Right kidney (tissue), 9 donors: Measurements from ENCODE around the gene SOX9.

Source experiments
- DNase-seq: peaks from one replicate; pipeline ENCODE4 v3.0.0-alpha.2; 2016
- long read RNA-seq, 8 donors: transcript quantifications; one replicate each; lab custom pipeline, GENCODE V29; 2026

SOX9 gene
- long read RNA-seq, donor 1, partial matches to known transcripts, result 0 of 3 reads
- long read RNA-seq, donor 1, other reads (novel, unspliced or antisense), result 0 of 3 reads
- long read RNA-seq, donor 2, transcript SOX9-201 (3 exons, 3,935 nt), result major isoform, 5 of 5 reads
- long read RNA-seq, donor 2, partial matches to known transcripts, result 0 of 5 reads
- long read RNA-seq, donor 2, other reads (novel, unspliced or antisense), result 0 of 5 reads
- long read RNA-seq, donor 3, transcript SOX9-201 (3 exons, 3,935 nt), result major isoform, 7 of 7 reads
- long read RNA-seq, donor 3, partial matches to known transcripts, result 0 of 7 reads
- long read RNA-seq, donor 3, other reads (novel, unspliced or antisense), result 0 of 7 reads
- long read RNA-seq, donor 4, transcript SOX9-201 (3 exons, 3,935 nt), result major isoform, 6 of 6 reads
- long read RNA-seq, donor 4, partial matches to known transcripts, result 0 of 6 reads
- long read RNA-seq, donor 4, other reads (novel, unspliced or antisense), result 0 of 6 reads
- long read RNA-seq, donor 5, transcript SOX9-201 (3 exons, 3,935 nt), result major isoform, 8 of 8 reads
- long read RNA-seq, donor 5, partial matches to known transcripts, result 0 of 8 reads
- long read RNA-seq, donor 5, other reads (novel, unspliced or antisense), result 0 of 8 reads
- long read RNA-seq, donor 6, transcript SOX9-201 (3 exons, 3,935 nt), result major isoform, 15 of 21 reads
- long read RNA-seq, donor 6, partial matches to known transcripts, result 6 of 21 reads
- long read RNA-seq, donor 6, other reads (novel, unspliced or antisense), result 0 of 21 reads
- long read RNA-seq, donor 7, result 0 reads
- long read RNA-seq, donor 8, transcript SOX9-201 (3 exons, 3,935 nt), result major isoform, 13 of 13 reads
- long read RNA-seq, donor 8, partial matches to known transcripts, result 0 of 13 reads
- long read RNA-seq, donor 8, other reads (novel, unspliced or antisense), result 0 of 13 reads

GRCh38 chr17:72120642-72121163, at the start of gene SOX9:
Gene SOX9, plus strand, starts transcription at chr17:72121020. Its CDS starts 372 bp downstream, at chr17:72121392.
- DNase-seq, result no peak

DNA sequence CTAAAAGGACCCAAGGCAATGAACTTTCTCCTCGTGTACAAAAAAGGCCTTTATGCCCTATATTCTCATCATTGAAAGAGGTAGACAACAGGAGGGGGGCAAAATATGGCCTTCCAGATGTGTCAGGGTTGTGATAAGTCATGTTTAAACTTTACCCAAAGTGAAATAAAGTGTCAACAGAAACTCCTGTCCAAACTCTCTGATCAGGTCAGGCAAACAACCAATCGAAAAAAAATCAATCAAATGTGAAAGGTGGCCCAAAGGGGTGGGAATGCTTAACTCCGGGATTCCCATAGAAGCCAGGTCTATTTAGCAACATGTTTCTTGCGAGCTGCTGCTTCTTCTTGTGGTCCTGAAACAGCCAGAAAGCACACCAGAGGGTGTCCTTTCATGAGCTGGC, 49.5 kb upstream of the SOX9 start:
- no peak for DNase-seq

DNA sequence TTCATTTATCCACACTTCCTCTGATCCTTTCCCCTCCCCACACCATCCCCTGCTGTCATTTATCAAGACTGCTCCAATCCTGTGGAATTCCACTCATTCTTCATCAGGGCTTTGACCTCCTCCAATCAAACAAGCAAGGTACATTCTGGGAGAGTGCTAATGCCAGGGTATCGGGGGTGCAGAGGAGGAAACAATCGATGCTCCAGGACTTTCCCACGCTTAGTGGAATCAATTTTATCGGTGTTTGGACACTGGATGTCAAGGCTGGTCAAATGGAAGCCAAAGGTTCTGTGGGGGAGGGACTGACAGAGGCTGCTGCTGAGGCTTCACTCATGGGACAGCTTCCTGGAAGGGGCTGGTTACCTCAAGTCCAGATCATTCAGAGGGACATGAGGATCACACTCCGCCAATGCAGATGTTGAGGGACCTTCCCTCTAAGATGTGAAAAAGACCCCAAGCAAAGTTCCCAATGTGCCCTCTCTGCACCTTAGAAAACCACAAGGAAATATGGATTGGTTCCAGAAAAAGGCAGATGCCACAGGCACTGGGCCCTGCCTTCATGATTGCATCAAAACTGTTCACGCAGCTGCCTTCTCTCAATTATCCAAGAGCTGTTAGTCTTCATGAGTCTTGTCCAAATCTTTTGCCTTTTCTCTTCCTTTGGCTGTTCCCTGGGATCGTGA, 44.7 kb upstream of the SOX9 start:
- no peak for DNase-seq

DNA sequence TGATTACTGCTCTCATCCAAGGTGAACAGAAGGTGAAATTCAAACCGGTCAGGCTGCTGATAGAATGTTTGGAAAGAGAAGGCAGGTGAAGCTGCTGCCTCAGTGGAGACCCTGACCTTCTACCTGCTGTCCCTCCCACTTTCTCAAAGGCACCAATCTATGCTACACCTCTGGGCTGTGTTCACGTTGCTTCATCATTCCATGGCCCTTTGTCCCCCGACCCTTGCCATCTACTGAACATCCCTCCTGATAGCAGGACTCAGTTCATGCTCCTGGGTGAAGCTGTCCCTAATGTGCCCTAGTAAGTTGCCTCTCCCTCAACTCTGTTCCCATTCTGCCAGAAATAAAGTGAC, 44.2 kb upstream of the SOX9 start:
- DNase-seq, result no peak

DNA sequence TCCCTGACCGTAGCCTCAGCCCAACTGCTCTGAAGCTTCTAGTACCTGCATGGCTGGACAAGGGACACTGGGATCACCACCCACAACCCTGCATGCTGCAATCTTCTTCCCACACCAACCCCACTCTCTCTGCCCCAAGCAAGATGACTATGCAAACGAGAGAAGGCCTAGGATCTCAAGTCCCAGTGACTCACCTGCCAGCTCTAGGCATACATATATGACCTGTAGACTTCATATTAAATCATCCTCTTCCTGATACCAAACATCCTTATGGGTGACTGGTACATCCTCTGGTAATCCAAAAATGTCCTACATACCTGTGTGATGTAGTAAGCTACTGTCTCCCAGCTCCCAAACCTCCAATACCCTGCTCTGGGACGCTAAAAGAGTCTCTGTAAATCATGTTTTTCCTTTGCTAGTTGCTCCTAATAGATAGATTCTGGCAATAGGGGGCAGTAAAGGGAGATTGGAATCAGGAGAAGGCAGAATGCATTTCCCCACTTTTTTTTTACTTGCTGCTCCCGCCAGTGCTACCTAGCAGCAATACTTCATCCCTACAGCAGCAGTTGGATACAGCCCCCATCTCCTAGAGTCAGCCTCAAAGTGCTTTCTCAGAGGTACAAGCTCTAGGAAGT, 43.4 kb upstream of the SOX9 start:
- DNase-seq, result no peak

- no peak for DNase-seq
Observed at GRCh38 chr17:72079700-72080099, 41.1 kb upstream of the SOX9 start.

- DNase-seq, result no peak
Observed at GRCh38 chr17:72087876-72088275, 32.9 kb upstream of the SOX9 start.

DNA sequence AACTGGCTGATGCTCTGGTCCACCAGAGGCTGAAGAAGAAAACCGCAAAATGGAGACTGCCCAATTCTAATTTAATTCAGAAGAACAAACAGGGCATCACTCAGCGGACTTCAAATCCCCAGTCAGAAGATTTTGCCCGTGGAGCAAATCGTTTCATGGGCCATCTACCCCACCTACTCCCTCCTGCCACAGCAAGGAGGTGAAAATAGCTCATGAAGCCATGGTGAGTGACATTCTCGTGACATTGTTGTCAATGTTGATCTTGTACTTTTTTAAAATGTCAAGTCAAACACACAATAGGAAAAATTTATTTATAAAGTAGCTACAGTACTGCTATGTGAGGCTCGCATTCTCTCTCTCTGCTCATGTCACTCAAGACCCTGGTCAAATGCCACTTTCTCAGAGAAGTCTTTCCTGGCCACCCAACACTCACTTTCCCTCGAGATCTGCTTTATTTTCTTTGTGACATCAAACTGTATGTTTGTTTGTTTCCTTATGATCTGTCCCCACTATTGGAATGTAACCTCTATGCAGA, 31.3 kb upstream of the SOX9 start:
- no peak for DNase-seq

- DNase-seq, result no peak
Observed at GRCh38 chr17:72090108-72090507, 30.7 kb upstream of the SOX9 start.

DNA sequence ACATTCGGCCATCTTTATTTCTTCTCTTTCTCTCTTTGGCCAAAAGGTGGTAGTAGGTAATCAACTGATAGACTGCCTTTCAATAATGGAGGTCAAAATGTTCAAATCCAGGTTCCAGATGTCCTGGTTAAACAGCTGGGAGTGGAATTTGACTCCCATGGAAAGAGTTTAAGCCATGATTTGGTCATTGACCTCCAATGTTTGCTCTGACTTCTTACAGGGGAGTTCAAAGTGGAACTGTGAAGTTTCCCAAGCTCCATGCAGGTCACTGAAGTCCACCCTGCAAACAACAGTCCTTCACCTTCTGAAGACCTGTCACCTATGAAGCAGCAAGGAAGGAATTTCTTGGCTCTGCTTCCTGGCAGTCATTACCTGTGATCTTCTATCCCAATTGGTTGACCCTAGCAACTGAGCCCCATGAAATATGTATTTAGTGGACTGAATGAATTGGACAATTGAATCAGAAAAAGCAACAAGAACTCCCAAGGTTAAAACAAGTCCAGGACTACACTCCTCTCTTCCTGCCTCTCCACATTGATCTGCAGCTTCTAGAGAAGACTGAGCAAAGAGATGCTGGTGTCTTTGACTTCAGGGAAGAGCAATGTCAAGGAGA, 28.0 kb upstream of the SOX9 start:
- no peak for DNase-seq

DNA sequence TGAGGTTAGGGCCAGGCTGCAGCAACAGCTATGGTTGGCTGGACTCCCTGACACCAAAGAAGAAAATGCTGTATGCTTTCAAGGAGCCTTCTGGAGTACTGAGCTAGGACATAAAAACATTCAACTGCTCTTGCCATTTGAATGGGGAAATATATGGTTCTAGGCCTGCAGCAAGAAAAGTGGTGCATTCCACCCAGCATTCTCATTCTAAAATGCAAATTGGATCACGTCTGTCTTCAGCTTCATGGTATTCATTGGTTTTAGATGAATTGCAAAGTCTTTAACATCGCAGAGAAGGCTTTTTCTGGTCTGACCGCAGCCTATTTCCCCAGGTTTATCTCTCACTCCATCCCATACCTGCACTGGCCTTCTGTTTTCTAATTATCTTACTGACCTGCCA, 27.1 kb upstream of the SOX9 start:
- DNase-seq, result no peak

DNA sequence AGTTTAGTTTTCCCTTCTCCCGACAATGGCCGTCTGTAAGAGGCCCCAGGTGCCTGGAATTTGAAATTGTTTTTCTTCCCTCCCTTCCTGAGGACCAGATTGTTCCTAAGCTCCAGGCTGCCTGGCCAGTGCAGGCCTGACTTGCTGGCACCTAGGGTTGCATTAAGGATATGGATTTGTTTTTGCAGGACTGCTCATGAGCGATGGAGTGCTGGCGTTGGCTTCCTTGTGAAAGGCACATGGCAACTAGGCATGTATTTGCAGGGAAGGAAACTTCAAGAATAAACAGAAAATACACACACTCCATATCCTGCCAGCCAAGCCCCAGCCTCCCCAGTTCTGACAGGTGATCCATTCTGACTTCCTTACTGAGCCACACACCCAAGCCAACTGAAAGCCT, 25.5 kb upstream of the SOX9 start:
- no peak for DNase-seq

GRCh38 chr17:72097144-72097543, 23.7 kb upstream of the SOX9 start:
- no peak for DNase-seq

- DNase-seq, result no peak
Observed at GRCh38 chr17:72099919-72100318, 20.9 kb upstream of the SOX9 start.

DNA sequence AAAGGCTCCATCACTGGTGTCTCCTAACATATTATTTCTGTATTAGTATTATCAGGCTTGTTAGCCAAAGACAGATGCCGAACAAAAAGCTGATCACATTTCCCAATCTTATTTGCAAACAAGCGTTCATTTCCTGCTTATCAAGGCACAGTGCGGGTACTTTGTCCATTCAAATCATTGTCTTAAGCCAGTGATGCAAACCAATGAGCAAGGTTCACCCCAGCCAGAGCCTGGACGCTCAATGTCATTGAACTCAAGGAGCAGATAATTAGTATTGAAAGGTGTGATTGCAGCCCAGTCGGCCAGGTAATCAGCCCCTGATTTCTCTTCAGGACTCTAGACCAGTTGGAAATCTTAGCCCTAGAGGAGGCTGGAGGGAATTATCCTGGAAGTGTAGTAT, 20.4 kb upstream of the SOX9 start:
- DNase-seq, result no peak

DNA sequence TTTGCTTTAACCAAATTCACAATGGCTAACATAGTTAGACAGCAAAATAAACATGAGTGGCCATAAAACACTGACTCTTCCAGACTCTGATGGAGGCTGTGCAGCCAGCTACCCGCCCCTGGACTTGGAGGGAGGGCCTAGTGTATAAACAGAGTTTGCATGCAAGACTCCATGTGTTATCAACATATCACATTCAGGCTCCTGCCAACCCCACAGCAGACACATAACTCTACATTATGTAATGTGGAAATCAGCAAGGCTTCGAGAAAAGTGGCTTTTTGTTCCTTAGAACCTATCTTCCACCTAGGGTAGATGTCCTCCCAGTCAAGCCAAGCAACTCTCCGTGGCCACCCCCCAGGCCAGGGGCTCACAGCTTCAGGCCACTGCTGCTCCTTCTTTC, 19.3 kb upstream of the SOX9 start:
- DNase-seq, result no peak

GRCh38 chr17:72102366-72102765, 18.5 kb upstream of the SOX9 start:
- DNase-seq, result no peak

- DNase-seq, result no peak
Observed at GRCh38 chr17:72104164-72104862, 16.5 kb upstream of the SOX9 start.

DNA sequence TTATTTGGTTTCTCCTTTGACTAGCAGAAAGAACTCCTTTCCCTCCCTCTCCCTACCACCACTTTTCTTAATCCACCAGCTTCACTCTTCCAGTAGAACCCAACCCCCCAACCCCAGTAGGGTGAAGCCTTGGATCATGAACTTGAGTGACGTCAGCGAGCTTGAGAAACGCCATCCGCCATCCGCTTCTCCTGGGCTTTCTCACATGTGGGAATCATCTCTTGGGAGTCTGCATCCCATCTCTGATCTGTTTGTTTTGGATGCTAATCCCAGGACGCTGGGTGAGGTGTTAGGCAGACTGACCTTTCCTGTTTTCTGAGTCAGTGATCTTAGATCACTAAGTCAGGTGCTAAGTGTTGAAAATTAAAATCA, 16.0 kb upstream of the SOX9 start:
- no peak for DNase-seq

GRCh38 chr17:72107100-72107499, 13.7 kb upstream of the SOX9 start:
- DNase-seq, result no peak
